Tibial nerve (tissue), 3 donors: Measurements from ENCODE around the gene ZNF215.
"Not testable (repeated sequence)": the region's sequence is repeated elsewhere in the genome, so short reads cannot be mapped to it uniquely, and the experiment has no call there.

Source experiments
- POLR2A ChIP-seq, 2 donors: fragments of 450-650 bp; IDR thresholded peaks; one replicate each; pipeline ENCODE4 v1.6.1; 2017; ENCODE audit warnings: antibody characterized with exemption in 2 of 2, mild to moderate bottlenecking in 2 of 2, moderate library complexity in 2 of 2
- TF ChIP-seq, protein P1 (sequence below), 5 experiments: fragments of 200-600 bp in 3 of 5; fragments of 450-650 bp in 2 of 5; sonication (generic) in 3 of 5; IDR thresholded peaks; one replicate each; pipeline ENCODE4 v1.5.1; 2016 to 2019; ENCODE audit warnings: antibody characterized with exemption in 5 of 5, mild to moderate bottlenecking in 3 of 5, moderate library complexity in 2 of 5

DNA sequence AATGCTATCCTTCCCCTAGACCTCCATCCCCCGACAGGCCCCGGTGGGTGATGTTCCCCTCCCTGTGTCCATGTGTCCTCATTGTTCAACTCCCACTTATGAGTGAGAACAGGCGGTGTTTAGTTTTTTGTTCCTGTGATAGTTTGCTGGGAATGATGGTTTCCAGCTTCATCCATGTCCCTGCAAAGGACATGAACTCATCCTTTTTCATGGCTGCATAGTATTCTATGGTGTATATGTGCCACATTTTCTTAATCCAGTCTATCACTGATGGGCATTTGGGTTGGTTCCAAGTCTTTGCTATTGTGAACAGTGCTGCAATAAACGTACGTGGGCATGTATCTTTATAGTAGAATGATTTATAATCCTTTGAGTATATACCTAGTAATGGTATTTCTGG lies 38.5 kb upstream of the ZNF215 start:
- TF ChIP-seq, protein P1, sequence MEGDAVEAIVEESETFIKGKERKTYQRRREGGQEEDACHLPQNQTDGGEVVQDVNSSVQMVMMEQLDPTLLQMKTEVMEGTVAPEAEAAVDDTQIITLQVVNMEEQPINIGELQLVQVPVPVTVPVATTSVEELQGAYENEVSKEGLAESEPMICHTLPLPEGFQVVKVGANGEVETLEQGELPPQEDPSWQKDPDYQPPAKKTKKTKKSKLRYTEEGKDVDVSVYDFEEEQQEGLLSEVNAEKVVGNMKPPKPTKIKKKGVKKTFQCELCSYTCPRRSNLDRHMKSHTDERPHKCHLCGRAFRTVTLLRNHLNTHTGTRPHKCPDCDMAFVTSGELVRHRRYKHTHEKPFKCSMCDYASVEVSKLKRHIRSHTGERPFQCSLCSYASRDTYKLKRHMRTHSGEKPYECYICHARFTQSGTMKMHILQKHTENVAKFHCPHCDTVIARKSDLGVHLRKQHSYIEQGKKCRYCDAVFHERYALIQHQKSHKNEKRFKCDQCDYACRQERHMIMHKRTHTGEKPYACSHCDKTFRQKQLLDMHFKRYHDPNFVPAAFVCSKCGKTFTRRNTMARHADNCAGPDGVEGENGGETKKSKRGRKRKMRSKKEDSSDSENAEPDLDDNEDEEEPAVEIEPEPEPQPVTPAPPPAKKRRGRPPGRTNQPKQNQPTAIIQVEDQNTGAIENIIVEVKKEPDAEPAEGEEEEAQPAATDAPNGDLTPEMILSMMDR (IDR thresholded peaks at IDR 0.05): not testable (repeated sequence)
- not testable (repeated sequence) for TF ChIP-seq POLR2A (IDR thresholded peaks at IDR 0.05)
